Brain microvascular endothelial cell (primary cell): ENCODE data around the gene PCDHB10.
A peak's percentile ranks its signal among the peaks of the same experiment; 100 is the strongest.
"Not testable (repeated sequence)": the region's sequence is repeated elsewhere in the genome, so short reads cannot be mapped to it uniquely, and the experiment has no call there.

Source experiments
- DNase-seq: peaks from one replicate; pipeline ENCODE4 v3.0.0-alpha.2; 2020
- H3K27ac ChIP-seq: fragments of 250-450 bp; sonication (Bioruptor Pico); 2 replicates; pipeline ENCODE4 v1.5.1; 2020; ENCODE audit warnings: mild to moderate bottlenecking, moderate library complexity
- H3K27me3 ChIP-seq: fragments of 250-450 bp; sonication (Bioruptor Pico); replicated peaks from 2 replicates; pipeline ENCODE4 v1.5.1; 2020; ENCODE audit warnings: mild to moderate bottlenecking
- H3K36me3 ChIP-seq: fragments of 250-450 bp; sonication (Bioruptor Pico); replicated peaks from 2 replicates; pipeline ENCODE4 v1.5.1; 2020; ENCODE audit warnings: mild to moderate bottlenecking
- H3K4me3 ChIP-seq: 2 replicates; pipeline ENCODE4 v1.5.1; 2011; ENCODE audit warnings: low read depth, mild to moderate bottlenecking, control low read depth, low read length, moderate library complexity
- CTCF ChIP-seq: IDR thresholded peaks from 2 replicates; pipeline ENCODE4 v1.5.1; 2011; ENCODE audit warnings: low read depth, mild to moderate bottlenecking, moderate library complexity, low read length, control low read depth, inconsistent platforms; ENCODE audit errors: missing control alignments
- in situ Hi-C: cut with HindIII; loops from 2 replicates; pipeline ENCODE4 v1.10.0; 2017; ENCODE audit warnings: low sequenced_read_pairs, low pct_ligation_motif_present

The PCDHB10 gene

GRCh38 chr5:141180313-141180712, 11.8 kb upstream of the PCDHB10 start:
- Histone ChIP-seq H3K4me3 (no peak overlapping the region), H3K36me3 (no peaks in the 10 kb centered on the region), H3K27me3 (no peaks in the 10 kb centered on the region), H3K27ac (no peak overlapping the region)
- in situ Hi-C loops: no loop called here
- no peak for DNase-seq
- TF ChIP-seq CTCF: no peak

GRCh38 chr5:141182248-141182647, 9.9 kb upstream of the PCDHB10 start, which contains the start of gene PCDHB16:
Gene PCDHB16, plus strand, starts transcription at chr5:141182387. Its CDS starts 173 bp downstream, at chr5:141182560.
- Histone ChIP-seq H3K36me3 (no peaks in the 10 kb centered on the region), H3K4me3 (no peak within 1 kb of the TSS), H3K27ac (no peak within 1 kb of the TSS), H3K27me3 (no peaks in the 10 kb centered on the region)
- DNase-seq: no peak
- no peak for TF ChIP-seq CTCF
- in situ Hi-C loops: no loop called here

- H3K4me3 ChIP-seq, H3K36me3 ChIP-seq, DNase-seq, H3K27ac ChIP-seq, H3K27me3 ChIP-seq, in situ Hi-C loops: not testable (repeated sequence)
Measured at GRCh38 chr5:141184117-141184855, 7.9 kb upstream of the PCDHB10 start.

- Histone ChIP-seq H3K36me3 (no peaks in the 10 kb centered on the region), H3K4me3 (no peak within 1 kb of the TSS), H3K27ac (no peak within 1 kb of the TSS), H3K27me3 (no peaks in the 10 kb centered on the region)
- DNase-seq: no peak
- TF ChIP-seq CTCF: peak; percentile 44
- in situ Hi-C loops: no loop called here
Measured at GRCh38 chr5:141186897-141187512, 5.1 kb upstream of the PCDHB10 start, which contains the start of gene PCDHB9. Gene PCDHB9, plus strand, starts transcription at chr5:141187161. Its CDS starts 158 bp downstream, at chr5:141187319.

GRCh38 chr5:141188682-141189081, 3.5 kb upstream of the PCDHB10 start:
- H3K27ac ChIP-seq, H3K36me3 ChIP-seq, H3K27me3 ChIP-seq, H3K4me3 ChIP-seq, DNase-seq, in situ Hi-C loops: not testable (repeated sequence)

- H3K36me3 ChIP-seq, DNase-seq, in situ Hi-C loops, H3K4me3 ChIP-seq, H3K27me3 ChIP-seq, H3K27ac ChIP-seq: not testable (repeated sequence)
Measured at GRCh38 chr5:141189131-141189530, 3.0 kb upstream of the PCDHB10 start.

GRCh38 chr5:141194332-141194731, 2.2 kb downstream of the PCDHB10 start:
- H3K27ac ChIP-seq, H3K4me3 ChIP-seq, DNase-seq, in situ Hi-C loops, H3K36me3 ChIP-seq, H3K27me3 ChIP-seq: not testable (repeated sequence)
